ENCODE data around the gene XXYLT1. TPM values are rescaled to one million over a fixed set of nuclear protein-coding genes. Genes with fewer than 3 reads are reported as not detected.
A peak's percentile ranks its signal among the peaks of the same experiment; 100 is the strongest.

The XXYLT1 gene
- total RNA-seq, 1 experiment from 2014 or later, result 23.4 TPM

DNA sequence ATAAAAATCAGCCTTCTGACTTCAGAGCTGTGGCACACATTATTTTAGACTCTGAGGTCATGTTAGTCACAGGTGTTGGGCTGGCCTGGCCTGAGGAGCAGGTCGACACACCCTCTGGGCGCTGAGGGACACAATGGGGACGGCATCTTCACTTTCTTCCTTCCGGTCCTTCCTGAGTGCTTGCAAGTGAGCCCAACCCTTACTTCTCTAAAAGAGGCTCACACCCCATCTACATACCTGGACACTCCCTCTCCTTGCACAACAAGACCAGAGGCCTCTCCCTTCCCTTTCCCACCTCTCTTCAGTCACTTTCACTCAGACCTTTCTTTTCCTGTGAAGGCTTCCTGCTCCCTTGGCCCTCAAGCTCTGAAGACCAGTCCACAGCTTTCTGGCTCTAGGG, 85.4 kb downstream of the XXYLT1 start:
- no peak for TF ChIP-seq TEAD4 (CRISPR knock-in tag; IDR thresholded peaks at IDR 0.05)
- no peak for TF ChIP-seq CREM (CRISPR knock-in tag; IDR thresholded peaks at IDR 0.05)
- TF ChIP-seq STAT6 (CRISPR knock-in tag; conservative IDR thresholded peaks at IDR 0.05; ENCODE audit: low read depth), result no peak
- TF ChIP-seq, protein P1, sequence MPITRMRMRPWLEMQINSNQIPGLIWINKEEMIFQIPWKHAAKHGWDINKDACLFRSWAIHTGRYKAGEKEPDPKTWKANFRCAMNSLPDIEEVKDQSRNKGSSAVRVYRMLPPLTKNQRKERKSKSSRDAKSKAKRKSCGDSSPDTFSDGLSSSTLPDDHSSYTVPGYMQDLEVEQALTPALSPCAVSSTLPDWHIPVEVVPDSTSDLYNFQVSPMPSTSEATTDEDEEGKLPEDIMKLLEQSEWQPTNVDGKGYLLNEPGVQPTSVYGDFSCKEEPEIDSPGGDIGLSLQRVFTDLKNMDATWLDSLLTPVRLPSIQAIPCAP (CRISPR knock-in tag; IDR thresholded peaks at IDR 0.05), result no peak
- TF ChIP-seq GRHL2 (CRISPR knock-in tag; IDR thresholded peaks at IDR 0.05; ENCODE audit: insufficient replicate concordance, severe bottlenecking), result no peak
- TF ChIP-seq SOX15 (CRISPR knock-in tag; IDR thresholded peaks at IDR 0.05), result no peak
- no peak for TF ChIP-seq ELF4 (CRISPR knock-in tag; IDR thresholded peaks at IDR 0.05; ENCODE audit: low read depth)
- no peak for TF ChIP-seq NR2C2 (CRISPR knock-in tag; IDR thresholded peaks at IDR 0.05)
- Mint-ChIP-seq H3K36me3 (no peaks in the 10 kb centered on the region; the same call in 1 of the 2 replicates), H3K9me3 (no peaks in the 10 kb centered on the region), H3K4me3 (no peak overlapping the region), H3K27ac (0 out of 2 replicates have a peak overlapping the region, but pooled peaks have one; percentile 19), H3K4me1 (peaks cover 71% of the 10 kb centered on the region), H3K27me3 (ENCODE audit: low read depth) (no peaks in the 10 kb centered on the region; the same call in 1 of the 2 replicates)
- DNase-seq (ENCODE audit: low spot score) (no peak), ATAC-seq (no peak)
- ChIA-PET POLR2A (interaction anchor here (0.7 kb wide), 1 partner anchor 181 kb away, joined by 5 read pairs; no protein-coding TSS in a partner anchor), CTCF (interaction anchor here (0.8 to 2.9 kb wide), 3 partner anchors 9 to 42 kb away, joined by 3 to 8 read pairs (median 6); no protein-coding TSS in a partner anchor)

DNA sequence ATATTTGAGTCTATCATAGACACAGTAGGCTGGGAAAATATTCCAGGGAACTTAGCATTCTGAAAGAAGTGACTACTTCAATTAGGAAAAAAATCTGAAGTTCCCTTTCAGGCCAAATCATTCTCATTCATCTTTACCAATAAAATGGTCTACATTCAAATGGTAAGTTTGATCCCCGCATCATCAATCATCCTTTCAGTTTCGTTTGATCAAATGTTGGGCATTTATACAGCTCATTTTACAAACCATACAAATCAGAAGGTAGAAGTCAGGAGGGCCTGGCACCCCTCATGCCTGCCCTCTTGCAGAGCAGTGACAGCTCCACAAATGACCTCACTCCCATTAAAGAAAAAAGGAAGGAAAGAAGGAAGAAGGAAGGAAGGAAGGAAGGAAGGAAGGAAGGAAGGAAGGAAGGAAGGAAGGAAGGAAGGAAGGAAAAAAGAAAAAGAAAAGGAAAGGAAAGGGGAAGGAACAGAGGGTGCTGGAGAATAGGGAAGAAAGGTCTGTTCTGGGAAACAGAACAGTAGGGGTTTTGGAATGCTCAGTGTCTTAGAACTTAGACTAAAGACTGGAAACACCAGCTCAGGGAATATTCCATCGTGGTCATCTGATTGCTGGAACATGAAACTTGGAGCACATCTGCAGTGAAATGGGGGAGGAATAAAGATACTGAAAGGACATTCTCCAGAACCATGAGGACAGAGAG, 86.1 kb downstream of the XXYLT1 start:
- Mint-ChIP-seq H3K36me3 (no peaks in the 10 kb centered on the region; the same call in 1 of the 2 replicates), H3K9me3 (no peaks in the 10 kb centered on the region), H3K27me3 (ENCODE audit: low read depth) (no peaks in the 10 kb centered on the region; the same call in 1 of the 2 replicates), H3K4me1 (peaks cover 76% of the 10 kb centered on the region), H3K27ac (peak overlapping the region; percentile 64), H3K4me3 (no peak overlapping the region)
- ChIA-PET POLR2A (no interaction called here), CTCF (interaction anchor here (0.6 to 2.9 kb wide), 3 partner anchors 11 to 182 kb away, joined by 3 to 8 read pairs (median 6); no protein-coding TSS in a partner anchor)
- no peak for ATAC-seq
- TF ChIP-seq ZNF121 (CRISPR knock-in tag; IDR thresholded peaks at IDR 0.05) (no peak), FOXP4 (CRISPR knock-in tag; IDR thresholded peaks at IDR 0.05) (no peak), ELF4 (CRISPR knock-in tag; IDR thresholded peaks at IDR 0.05; ENCODE audit: low read depth) (no peak), ARID4B (CRISPR knock-in tag; IDR thresholded peaks at IDR 0.05; ENCODE audit: borderline replicate concordance) (no peak)
- no peak for DNase-seq (ENCODE audit: low spot score)

All from WTC11 (cell line).